ENCODE measurements around the gene PODNL1. TPM values are rescaled to one million over a fixed set of nuclear protein-coding genes. Genes with fewer than 3 reads are reported as not detected.

PODNL1 gene
- total RNA-seq, 1 experiment from 2014 or later, result 1.1 TPM

- no peak for TF ChIP-seq KAT7 (CRISPR knock-in tag; IDR thresholded peaks at IDR 0.05; ENCODE audit: borderline replicate concordance)
- TF ChIP-seq FOXK1 (CRISPR knock-in tag; IDR thresholded peaks at IDR 0.05), result peak; percentile 94
- TF ChIP-seq ARID4B (CRISPR knock-in tag; IDR thresholded peaks at IDR 0.05; ENCODE audit: borderline replicate concordance), result peak; percentile 94
- TF ChIP-seq CBFB (CRISPR knock-in tag; IDR thresholded peaks at IDR 0.05; ENCODE audit: low read depth), result 0 out of 2 replicates have a peak, but pooled peaks have one; percentile 71
- peak; percentile 94 for TF ChIP-seq ATF1 (CRISPR knock-in tag; IDR thresholded peaks at IDR 0.05)
- peak; percentile 65; the same call in 1 of the 2 replicates for TF ChIP-seq USF2 (CRISPR knock-in tag; IDR thresholded peaks at IDR 0.05)
- peak; percentile 92 for TF ChIP-seq FOXP4 (CRISPR knock-in tag; IDR thresholded peaks at IDR 0.05)
- TF ChIP-seq NR2C2 (CRISPR knock-in tag; IDR thresholded peaks at IDR 0.05), result no peak
- no peak for TF ChIP-seq IRF1 (CRISPR knock-in tag; IDR thresholded peaks at IDR 0.05)
- no peak for TF ChIP-seq ERG (CRISPR knock-in tag; IDR thresholded peaks at IDR 0.05)
- TF ChIP-seq E2F5 (CRISPR knock-in tag; IDR thresholded peaks at IDR 0.05), result peak; percentile 100
- no peak for TF ChIP-seq ZNF671 (CRISPR knock-in tag; IDR thresholded peaks at IDR 0.05)
These were observed 32.3 kb downstream of the PODNL1 start, which contains the start of the genes BRME1 and CC2D1A (continued) for GRCh38 chr19:13905634-13906520.

- H3K36me3 Mint-ChIP-seq, result no peaks in the 10 kb centered on the region
- no peak for TF ChIP-seq ZNF396 (CRISPR knock-in tag; IDR thresholded peaks at IDR 0.05; ENCODE audit: borderline replicate concordance)
- no peak for TF ChIP-seq ZNF138 (CRISPR knock-in tag; conservative IDR thresholded peaks at IDR 0.05)
- no peak for TF ChIP-seq ZNF671 (CRISPR knock-in tag; IDR thresholded peaks at IDR 0.05)
- no peak for TF ChIP-seq ZNF532 (CRISPR knock-in tag; IDR thresholded peaks at IDR 0.05; ENCODE audit: borderline replicate concordance)
- no peak for TF ChIP-seq ATF2 (CRISPR knock-in tag; IDR thresholded peaks at IDR 0.05; ENCODE audit: borderline replicate concordance, low read depth)
- TF ChIP-seq ATF1 (CRISPR knock-in tag; IDR thresholded peaks at IDR 0.05), result no peak
- TF ChIP-seq EMX1 (CRISPR knock-in tag; IDR thresholded peaks at IDR 0.05), result no peak
- CTCF ChIA-PET, result interaction anchor here (0.6 to 2.2 kb wide), 14 partner anchors 9 to 569 kb away, joined by 3 to 12 read pairs (median 4); no protein-coding TSS in a partner anchor
- peaks cover 20% of the 10 kb centered on the region for H3K27me3 Mint-ChIP-seq (ENCODE audit: low read depth)
- no peak overlapping the region for H3K27ac Mint-ChIP-seq
- POLR2A ChIA-PET, result no interaction called here
- no peaks in the 10 kb centered on the region for H3K9me3 Mint-ChIP-seq
- ATAC-seq (no peak; the same call in 1 of the 2 replicates), DNase-seq (ENCODE audit: low spot score) (no peak)
- no peak overlapping the region for H3K4me3 Mint-ChIP-seq
- peaks cover 9% of the 10 kb centered on the region for H3K4me1 Mint-ChIP-seq
These were observed 35.1 kb downstream of the PODNL1 start for GRCh38 chr19:13902993-13903555.
